ENCODE results near the gene HAGHL.

Gene HAGHL

GRCh38 chr16:721765-722540 is 5.0 kb upstream of the HAGHL start:
- no peak for DNase-seq (ENCODE audit: low spot score)

- DNase-seq (ENCODE audit: low spot score), result no peak
Observed at GRCh38 chr16:722835-723633, 3.9 kb upstream of the HAGHL start.

GRCh38 chr16:723695-724094 is 3.2 kb upstream of the HAGHL start:
- DNase-seq (ENCODE audit: low spot score), result no peak

- DNase-seq (ENCODE audit: low spot score), result no peak
Observed at GRCh38 chr16:724188-725040, 2.5 kb upstream of the HAGHL start.

- DNase-seq (ENCODE audit: low spot score), result no peak
Observed at GRCh38 chr16:725041-725376, 1.9 kb upstream of the HAGHL start.

GRCh38 chr16:725463-726187 is 1.3 kb upstream of the HAGHL start:
- no peak for DNase-seq (ENCODE audit: low spot score)

GRCh38 chr16:726188-726437 is 793 bp upstream of the HAGHL start:
- no peak for DNase-seq (ENCODE audit: low spot score)

- peak; percentile 39 for DNase-seq (ENCODE audit: low spot score)
Observed at GRCh38 chr16:727291-727977, 528 bp downstream of the HAGHL start.

GRCh38 chr16:728131-728889 is 1.4 kb downstream of the HAGHL start:
- peak; percentile 27 for DNase-seq (ENCODE audit: low spot score)

- DNase-seq (ENCODE audit: low spot score), result no peak
Observed at GRCh38 chr16:728890-729744, 2.2 kb downstream of the HAGHL start.

GRCh38 chr16:729768-730665 is 3.1 kb downstream of the HAGHL start:
- DNase-seq (ENCODE audit: low spot score), result no peak

GRCh38 chr16:730666-731509 is 4.0 kb downstream of the HAGHL start:
- DNase-seq (ENCODE audit: low spot score), result no peak

GRCh38 chr16:732332-732731 is 5.4 kb downstream of the HAGHL start:
- no peak for DNase-seq (ENCODE audit: low spot score)

GRCh38 chr16:732936-733335 is 6.0 kb downstream of the HAGHL start:
- DNase-seq (ENCODE audit: low spot score), result no peak

GRCh38 chr16:733382-734207 is 6.7 kb downstream of the HAGHL start:
- peak; percentile 27 for DNase-seq (ENCODE audit: low spot score)

GRCh38 chr16:734208-734980 is 7.5 kb downstream of the HAGHL start:
- no peak for DNase-seq (ENCODE audit: low spot score)
